Endothelial cell of umbilical vein (primary cell): ENCODE data around the gene AIG1.

Experiments used
- EZH2 ChIP-seq: IDR thresholded peaks from 2 replicates; pipeline ENCODE4 v1.6.1; 2012; ENCODE audit warnings: borderline replicate concordance, low read depth, mild to moderate bottlenecking, moderate library complexity, low read length, inconsistent platforms; ENCODE audit not compliant: severe bottlenecking
- FOS ChIP-seq: IDR thresholded peaks from 2 replicates; pipeline ENCODE4 v1.6.1; 2011; ENCODE audit warnings: mild to moderate bottlenecking, low read length, moderate library complexity, borderline replicate concordance; ENCODE audit not compliant: insufficient read depth
- GATA2 ChIP-seq: IDR thresholded peaks from 2 replicates; pipeline ENCODE4 v1.7.0; 2011; ENCODE audit warnings: low read depth, mild to moderate bottlenecking, moderate library complexity, mixed read lengths, low read length; ENCODE audit not compliant: insufficient read length, insufficient read depth
- JUN ChIP-seq: IDR thresholded peaks from 2 replicates; pipeline ENCODE4 v1.6.1; 2011; ENCODE audit warnings: borderline replicate concordance, low read depth; ENCODE audit not compliant: insufficient read length, insufficient read depth
- MYC ChIP-seq: IDR thresholded peaks from one replicate; pipeline ENCODE4 v1.6.1; 2011; ENCODE audit warnings: mild to moderate bottlenecking, low read depth, low read length
- POLR2A ChIP-seq: IDR thresholded peaks from 2 replicates; pipeline ENCODE4 v1.6.1; 2012; ENCODE audit warnings: low read depth, mild to moderate bottlenecking, control low read depth, low read length
- POLR2AphosphoS5 ChIP-seq: IDR thresholded peaks from 2 replicates; pipeline ENCODE4 v1.6.1; 2012; ENCODE audit warnings: low read depth, mild to moderate bottlenecking, control low read depth, low read length, moderate library complexity; ENCODE audit not compliant: insufficient read depth
- TF ChIP-seq, protein P1 (sequence below), 2 donors: IDR thresholded peaks; 1 replicate in 1 of 2; 2 replicates in 1 of 2; pipeline ENCODE4 v1.5.1; 2011; ENCODE audit warnings: low read length in 2 of 2, mild to moderate bottlenecking in 2 of 2, moderate library complexity in 2 of 2, control low read depth in 1 of 2, inconsistent platforms in 1 of 2, low read depth in 1 of 2; ENCODE audit not compliant: insufficient read depth in 1 of 2; ENCODE audit errors: extremely low read depth in 1 of 2
- TF ChIP-seq, protein P2 (sequence below): IDR thresholded peaks from 2 replicates; pipeline ENCODE4 v1.6.1; 2011; ENCODE audit not compliant: insufficient read depth, insufficient read length

GRCh38 chr6:143205131-143205535, 144.4 kb downstream of the AIG1 start:
- TF ChIP-seq, protein P1, sequence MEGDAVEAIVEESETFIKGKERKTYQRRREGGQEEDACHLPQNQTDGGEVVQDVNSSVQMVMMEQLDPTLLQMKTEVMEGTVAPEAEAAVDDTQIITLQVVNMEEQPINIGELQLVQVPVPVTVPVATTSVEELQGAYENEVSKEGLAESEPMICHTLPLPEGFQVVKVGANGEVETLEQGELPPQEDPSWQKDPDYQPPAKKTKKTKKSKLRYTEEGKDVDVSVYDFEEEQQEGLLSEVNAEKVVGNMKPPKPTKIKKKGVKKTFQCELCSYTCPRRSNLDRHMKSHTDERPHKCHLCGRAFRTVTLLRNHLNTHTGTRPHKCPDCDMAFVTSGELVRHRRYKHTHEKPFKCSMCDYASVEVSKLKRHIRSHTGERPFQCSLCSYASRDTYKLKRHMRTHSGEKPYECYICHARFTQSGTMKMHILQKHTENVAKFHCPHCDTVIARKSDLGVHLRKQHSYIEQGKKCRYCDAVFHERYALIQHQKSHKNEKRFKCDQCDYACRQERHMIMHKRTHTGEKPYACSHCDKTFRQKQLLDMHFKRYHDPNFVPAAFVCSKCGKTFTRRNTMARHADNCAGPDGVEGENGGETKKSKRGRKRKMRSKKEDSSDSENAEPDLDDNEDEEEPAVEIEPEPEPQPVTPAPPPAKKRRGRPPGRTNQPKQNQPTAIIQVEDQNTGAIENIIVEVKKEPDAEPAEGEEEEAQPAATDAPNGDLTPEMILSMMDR (IDR thresholded peaks at IDR 0.05; ENCODE audit: extremely low read depth in 1 of 2, insufficient read depth in 1 of 2, low read depth in 1 of 2, low read length in 2 of 2) = no peak
- no peak for TF ChIP-seq FOS
- TF ChIP-seq POLR2A = no peak
- TF ChIP-seq, protein P2, sequence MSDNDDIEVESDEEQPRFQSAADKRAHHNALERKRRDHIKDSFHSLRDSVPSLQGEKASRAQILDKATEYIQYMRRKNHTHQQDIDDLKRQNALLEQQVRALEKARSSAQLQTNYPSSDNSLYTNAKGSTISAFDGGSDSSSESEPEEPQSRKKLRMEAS = no peak
- no peak for TF ChIP-seq MYC
- no peak for TF ChIP-seq POLR2AphosphoS5
- TF ChIP-seq JUN = no peak
- TF ChIP-seq EZH2 = no peak
- TF ChIP-seq GATA2 = no peak
